LNCAP (cell line): ENCODE measurements around the gene VPS45.

Source experiments
- CTCF ChIP-seq: fragments of 450-650 bp; IDR thresholded peaks from 2 replicates; pipeline ENCODE4 v1.5.1; 2017; ENCODE audit warnings: mild to moderate bottlenecking

Gene VPS45

GRCh38 chr1:150034336-150034735 lies 33.2 kb upstream of the VPS45 start:
- TF ChIP-seq CTCF, result no peak

GRCh38 chr1:150049926-150050325 lies 17.6 kb upstream of the VPS45 start:
- no peak for TF ChIP-seq CTCF

- TF ChIP-seq CTCF, result no peak
Measured at GRCh38 chr1:150051089-150051373, 16.5 kb upstream of the VPS45 start.

- TF ChIP-seq CTCF, result no peak
Measured at GRCh38 chr1:150053926-150054325, 13.7 kb upstream of the VPS45 start.

- TF ChIP-seq CTCF, result no peak
Measured at GRCh38 chr1:150056407-150056806, 11.2 kb upstream of the VPS45 start.

- no peak for TF ChIP-seq CTCF
Measured at GRCh38 chr1:150060260-150060659, 7.3 kb upstream of the VPS45 start.

GRCh38 chr1:150061632-150062101 lies 5.9 kb upstream of the VPS45 start:
- TF ChIP-seq CTCF, result no peak

- TF ChIP-seq CTCF, result no peak
Measured at GRCh38 chr1:150062113-150062512, 5.5 kb upstream of the VPS45 start.
